ENCODE measurements around the gene SORBS1.
A peak's percentile ranks its signal among the peaks of the same experiment; 100 is the strongest.

Gene SORBS1

DNA sequence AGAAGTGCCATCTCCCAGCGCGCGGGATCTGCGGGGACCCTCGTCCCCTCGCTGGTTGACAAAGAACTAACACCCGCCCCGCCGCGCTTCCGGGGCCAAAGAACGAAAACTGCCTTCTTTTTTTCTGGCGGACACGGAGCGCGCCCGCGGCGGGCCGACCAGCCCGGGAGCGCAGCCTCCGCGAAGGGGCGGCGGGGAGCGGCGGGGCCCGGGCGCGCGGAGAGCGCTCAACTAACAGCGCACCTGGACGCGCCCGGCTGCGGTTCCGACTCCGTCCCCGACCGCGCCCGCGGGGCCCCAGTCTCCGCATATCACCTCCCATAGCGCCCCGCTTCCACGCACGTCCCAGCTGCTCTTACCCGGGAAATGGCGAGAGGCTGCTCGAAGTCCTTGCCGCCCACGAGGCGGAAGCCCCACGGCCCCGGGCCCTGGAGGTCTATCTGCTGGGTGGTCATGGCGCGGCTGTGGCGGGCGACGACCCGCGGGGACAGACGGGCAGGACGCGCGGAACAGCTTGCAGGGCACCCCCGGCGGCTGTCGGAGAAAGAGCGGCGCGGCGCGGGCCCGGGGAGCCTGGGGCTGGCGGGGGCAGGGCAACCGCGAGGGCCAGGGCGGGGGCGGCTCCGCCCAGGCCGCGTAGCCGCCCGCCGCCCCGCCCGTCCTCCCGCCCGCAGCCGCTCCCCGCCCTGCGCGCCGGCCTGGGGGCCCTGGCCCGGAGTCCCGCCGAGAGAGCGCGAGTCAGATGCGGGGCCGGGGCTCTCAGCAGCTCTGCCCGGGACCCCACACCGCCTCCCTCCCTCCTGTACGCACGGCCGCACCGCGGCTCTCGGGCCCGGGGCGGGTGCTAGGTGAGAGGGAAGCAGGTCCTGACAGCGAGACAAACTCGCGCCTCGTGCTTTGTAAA is 270.5 kb downstream of the SORBS1 start, which contains the start of gene PDLIM1:
TSS of gene PDLIM1 (minus strand) at position 543 of the 904 bp plus-strand sequence. CDS start at position 455, 88 bp downstream.
- Histone ChIP-seq H3K9me3 (ENCODE audit: control insufficient read depth, insufficient read depth, low read depth, low read length) (no peaks in the 10 kb centered on the region), H3K36me3 (ENCODE audit: control insufficient read depth in 2 of 2, insufficient read depth in 1 of 2, low read length in 2 of 2) (no peaks in the 10 kb centered on the region), H3K4me3 (ENCODE audit: low read depth, low read length) (peak within 1 kb of the TSS; percentile 89), H3K27ac (ENCODE audit: extremely low read depth, low read depth, low read length) (peak within 1 kb of the TSS; percentile 89), H3K4me1 (ENCODE audit: control insufficient read depth, insufficient read depth, low read length) (peaks cover 24% of the 10 kb centered on the region)
- ChIA-PET POLR2A (interaction anchor here (0.6 to 1.0 kb wide), 2 partner anchors 13 to 39 kb away, joined by 3 read pairs; no protein-coding TSS in a partner anchor), CTCF (interaction anchor here (0.7 kb wide), 1 partner anchor 52 kb away, joined by 3 read pairs; no protein-coding TSS in a partner anchor)
- TF ChIP-seq ZNF292 (tag by site-specific recombination; IDR thresholded peaks at IDR 0.05; ENCODE audit: borderline replicate concordance, low read depth), result no peak
- TF ChIP-seq FEZF1 (tag by site-specific recombination; IDR thresholded peaks at IDR 0.05), result no peak
- TF ChIP-seq, protein P1, sequence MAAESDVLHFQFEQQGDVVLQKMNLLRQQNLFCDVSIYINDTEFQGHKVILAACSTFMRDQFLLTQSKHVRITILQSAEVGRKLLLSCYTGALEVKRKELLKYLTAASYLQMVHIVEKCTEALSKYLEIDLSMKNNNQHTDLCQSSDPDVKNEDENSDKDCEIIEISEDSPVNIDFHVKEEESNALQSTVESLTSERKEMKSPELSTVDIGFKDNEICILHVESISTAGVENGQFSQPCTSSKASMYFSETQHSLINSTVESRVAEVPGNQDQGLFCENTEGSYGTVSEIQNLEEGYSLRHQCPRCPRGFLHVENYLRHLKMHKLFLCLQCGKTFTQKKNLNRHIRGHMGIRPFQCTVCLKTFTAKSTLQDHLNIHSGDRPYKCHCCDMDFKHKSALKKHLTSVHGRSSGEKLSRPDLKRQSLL (tag by site-specific recombination; IDR thresholded peaks at IDR 0.05), result no peak
- TF ChIP-seq ZNF335 (tag by site-specific recombination; conservative IDR thresholded peaks at IDR 0.05), result peak; percentile 62
- TF ChIP-seq ZNF184 (tag by site-specific recombination; IDR thresholded peaks at IDR 0.05), result no peak
- TF ChIP-seq, protein P2, sequence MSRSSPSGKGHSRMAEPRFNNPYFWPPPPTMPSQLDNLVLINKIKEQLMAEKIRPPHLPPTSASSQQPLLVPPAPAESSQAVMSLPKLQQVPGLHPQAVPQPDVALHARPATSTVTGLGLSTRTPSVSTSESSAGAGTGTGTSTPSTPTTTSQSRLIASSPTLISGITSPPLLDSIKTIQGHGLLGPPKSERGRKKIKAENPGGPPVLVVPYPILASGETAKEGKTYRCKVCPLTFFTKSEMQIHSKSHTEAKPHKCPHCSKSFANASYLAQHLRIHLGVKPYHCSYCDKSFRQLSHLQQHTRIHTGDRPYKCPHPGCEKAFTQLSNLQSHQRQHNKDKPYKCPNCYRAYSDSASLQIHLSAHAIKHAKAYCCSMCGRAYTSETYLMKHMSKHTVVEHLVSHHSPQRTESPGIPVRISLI (tag by site-specific recombination; IDR thresholded peaks at IDR 0.05), result no peak
- no peak for TF ChIP-seq ZNF549 (tag by site-specific recombination; IDR thresholded peaks at IDR 0.05)
- TF ChIP-seq ZNF623 (tag by site-specific recombination; IDR thresholded peaks at IDR 0.05), result no peak
- TF ChIP-seq ZNF37A (tag by site-specific recombination; IDR thresholded peaks at IDR 0.05), result no peak
- TF ChIP-seq ZNF239 (tag by site-specific recombination; IDR thresholded peaks at IDR 0.05), result no peak
- no peak for TF ChIP-seq ZNF768 (tag by site-specific recombination; IDR thresholded peaks at IDR 0.05)
- no peak for TF ChIP-seq ZNF214 (tag by site-specific recombination; IDR thresholded peaks at IDR 0.05; ENCODE audit: borderline replicate concordance)
- TF ChIP-seq ZNF140 (tag by site-specific recombination; IDR thresholded peaks at IDR 0.05), result no peak
- TF ChIP-seq, protein P3, sequence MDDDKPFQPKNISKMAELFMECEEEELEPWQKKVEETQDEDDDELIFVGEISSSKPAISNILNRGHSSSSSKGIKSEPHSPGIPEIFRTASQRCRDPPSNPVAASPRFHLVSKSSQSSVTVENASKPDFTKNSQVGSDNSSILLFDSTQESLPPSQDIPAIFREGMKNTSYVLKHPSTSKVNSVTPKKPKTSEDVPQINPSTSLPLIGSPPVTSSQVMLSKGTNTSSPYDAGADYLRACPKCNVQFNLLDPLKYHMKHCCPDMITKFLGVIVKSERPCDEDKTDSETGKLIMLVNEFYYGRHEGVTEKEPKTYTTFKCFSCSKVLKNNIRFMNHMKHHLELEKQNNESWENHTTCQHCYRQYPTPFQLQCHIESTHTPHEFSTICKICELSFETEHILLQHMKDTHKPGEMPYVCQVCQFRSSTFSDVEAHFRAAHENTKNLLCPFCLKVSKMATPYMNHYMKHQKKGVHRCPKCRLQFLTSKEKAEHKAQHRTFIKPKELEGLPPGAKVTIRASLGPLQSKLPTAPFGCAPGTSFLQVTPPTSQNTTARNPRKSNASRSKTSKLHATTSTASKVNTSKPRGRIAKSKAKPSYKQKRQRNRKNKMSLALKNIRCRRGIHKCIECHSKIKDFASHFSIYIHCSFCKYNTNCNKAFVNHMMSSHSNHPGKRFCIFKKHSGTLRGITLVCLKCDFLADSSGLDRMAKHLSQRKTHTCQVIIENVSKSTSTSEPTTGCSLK (tag by site-specific recombination; IDR thresholded peaks at IDR 0.05), result no peak
- no peak for TF ChIP-seq ZNF248 (tag by site-specific recombination; IDR thresholded peaks at IDR 0.05)
- TF ChIP-seq GLI2 (tag by site-specific recombination; IDR thresholded peaks at IDR 0.05; ENCODE audit: borderline replicate concordance, low read depth), result no peak
- TF ChIP-seq ZNF529 (tag by site-specific recombination; IDR thresholded peaks at IDR 0.05; ENCODE audit: insufficient replicate concordance), result no peak
- TF ChIP-seq KLF10 (tag by site-specific recombination; IDR thresholded peaks at IDR 0.05), result no peak
- TF ChIP-seq BCL11A (tag by site-specific recombination; IDR thresholded peaks at IDR 0.05; ENCODE audit: low read depth), result no peak
- TF ChIP-seq ZNF560 (tag by site-specific recombination; IDR thresholded peaks at IDR 0.05; ENCODE audit: borderline replicate concordance), result no peak
- TF ChIP-seq MZF1 (tag by site-specific recombination; IDR thresholded peaks at IDR 0.05; ENCODE audit: borderline replicate concordance), result no peak
- no peak for TF ChIP-seq ZNF202 (tag by site-specific recombination; IDR thresholded peaks at IDR 0.05; ENCODE audit: borderline replicate concordance)
- no peak for TF ChIP-seq ZNF416 (tag by site-specific recombination; IDR thresholded peaks at IDR 0.05)
- peak; percentile 83 for TF ChIP-seq ZBTB8A (tag by site-specific recombination; IDR thresholded peaks at IDR 0.05)
- 0 out of 2 replicates have a peak, but pooled peaks have one; percentile 45 for TF ChIP-seq HOXC10 (CRISPR knock-in tag; IDR thresholded peaks at IDR 0.05)
- TF ChIP-seq ZNF658 (tag by site-specific recombination; IDR thresholded peaks at IDR 0.05), result no peak
- TF ChIP-seq ZEB2 (tag by site-specific recombination; IDR thresholded peaks at IDR 0.05), result no peak
- no peak for TF ChIP-seq ZNF664 (tag by site-specific recombination; IDR thresholded peaks at IDR 0.05)
- TF ChIP-seq ZNF221 (tag by site-specific recombination; IDR thresholded peaks at IDR 0.05; ENCODE audit: borderline replicate concordance), result no peak
- no peak for TF ChIP-seq MYNN (tag by site-specific recombination; IDR thresholded peaks at IDR 0.05; ENCODE audit: borderline replicate concordance)
- TF ChIP-seq GFI1B (tag by site-specific recombination; IDR thresholded peaks at IDR 0.05), result no peak
- no peak for TF ChIP-seq ZNF23 (tag by site-specific recombination; IDR thresholded peaks at IDR 0.05; ENCODE audit: borderline replicate concordance)
- TF ChIP-seq ZNF404 (tag by site-specific recombination; IDR thresholded peaks at IDR 0.05), result no peak
- no peak for TF ChIP-seq ZFP69B (tag by site-specific recombination; IDR thresholded peaks at IDR 0.05)
- no peak for TF ChIP-seq ZNF561 (tag by site-specific recombination; IDR thresholded peaks at IDR 0.05; ENCODE audit: borderline replicate concordance)
- 0 out of 2 replicates have a peak, but pooled peaks have one; percentile 3 for TF ChIP-seq ZNF596 (tag by site-specific recombination; IDR thresholded peaks at IDR 0.05)

All from HEK293 (cell line).